Measurements from ENCODE around the gene PUDP.
A peak's percentile ranks its signal among the peaks of the same experiment; 100 is the strongest.

PUDP gene

DNA sequence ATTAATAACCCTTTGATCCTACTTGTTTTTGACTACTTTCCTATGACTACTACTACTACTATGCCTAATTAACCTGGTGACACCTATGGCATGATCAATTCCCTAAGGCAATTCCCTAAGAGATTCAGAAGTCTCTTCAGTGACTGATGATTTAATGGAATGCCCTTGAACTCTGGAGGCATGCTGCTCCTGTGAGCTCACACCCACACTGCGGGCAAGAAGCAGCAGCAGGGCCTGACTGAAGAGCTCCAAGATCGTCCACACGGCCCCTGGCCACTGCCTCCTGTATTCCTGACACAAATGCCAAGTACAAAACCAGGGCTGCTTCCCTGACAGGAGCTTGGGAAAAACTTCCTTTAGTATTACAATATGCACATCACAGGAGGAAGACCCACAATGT, 74.6 kb downstream of the PUDP start:
- no peak for DNase-seq (ENCODE audit: low read depth)

DNA sequence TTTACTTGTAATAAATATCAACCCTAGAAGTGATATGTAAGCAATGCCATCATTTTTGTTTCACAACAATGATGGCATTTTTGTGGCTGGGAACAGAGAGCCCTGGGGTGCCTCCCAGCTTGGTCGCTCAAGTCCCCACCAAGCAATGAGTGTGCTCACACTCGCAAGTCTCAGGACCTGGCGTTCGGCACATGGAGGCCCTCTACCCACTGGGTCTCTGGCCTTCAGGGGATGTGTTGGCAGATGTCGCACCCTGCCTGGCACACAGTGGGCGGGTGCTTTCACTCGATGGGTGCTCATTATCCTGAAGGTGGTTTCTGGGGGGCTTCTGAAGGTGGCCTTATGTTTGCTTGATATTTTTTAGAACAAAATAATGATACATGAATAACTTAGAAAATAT, 75.1 kb downstream of the PUDP start:
- DNase-seq (ENCODE audit: low read depth), result no peak

DNA sequence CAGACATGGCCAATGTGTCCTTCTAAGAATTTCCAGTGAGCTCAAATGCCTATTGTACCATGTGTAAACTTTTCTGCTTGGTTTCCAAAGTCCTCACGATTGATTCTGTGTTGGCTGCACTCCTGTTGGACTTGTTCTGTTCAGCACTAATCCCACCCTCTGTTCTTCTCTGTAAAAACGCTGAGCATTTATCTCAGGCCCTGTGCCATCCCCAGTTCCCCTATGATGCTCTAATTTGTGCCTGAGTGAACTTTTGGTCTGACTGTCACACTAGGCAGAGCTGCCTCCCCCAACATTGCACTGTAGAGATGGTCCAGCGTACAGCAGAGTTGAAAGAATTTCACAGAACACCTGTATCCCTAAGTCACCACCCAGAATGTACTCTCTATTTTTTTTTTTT, 76.6 kb downstream of the PUDP start:
- DNase-seq (ENCODE audit: low read depth), result no peak

DNA sequence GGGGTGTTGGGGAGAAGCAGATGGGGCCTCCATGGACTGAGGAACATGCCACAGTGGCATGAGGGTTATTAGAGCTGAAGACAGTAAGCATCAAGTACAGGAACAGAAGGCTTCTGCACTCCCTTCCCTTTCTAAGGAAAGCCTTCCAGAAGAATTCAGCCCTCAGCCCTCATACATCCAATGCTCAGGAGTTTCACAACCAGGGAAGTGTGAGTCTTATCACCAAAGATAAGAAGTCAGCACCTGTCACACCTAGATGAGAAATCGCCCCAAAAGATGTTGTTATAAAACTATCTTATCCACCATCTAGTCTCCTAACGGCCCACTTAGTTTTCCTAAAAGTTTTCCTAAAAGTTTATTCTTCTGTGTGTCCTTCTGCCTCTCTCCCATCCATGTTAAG, 78.4 kb downstream of the PUDP start:
- no peak for DNase-seq (ENCODE audit: low read depth)

DNA sequence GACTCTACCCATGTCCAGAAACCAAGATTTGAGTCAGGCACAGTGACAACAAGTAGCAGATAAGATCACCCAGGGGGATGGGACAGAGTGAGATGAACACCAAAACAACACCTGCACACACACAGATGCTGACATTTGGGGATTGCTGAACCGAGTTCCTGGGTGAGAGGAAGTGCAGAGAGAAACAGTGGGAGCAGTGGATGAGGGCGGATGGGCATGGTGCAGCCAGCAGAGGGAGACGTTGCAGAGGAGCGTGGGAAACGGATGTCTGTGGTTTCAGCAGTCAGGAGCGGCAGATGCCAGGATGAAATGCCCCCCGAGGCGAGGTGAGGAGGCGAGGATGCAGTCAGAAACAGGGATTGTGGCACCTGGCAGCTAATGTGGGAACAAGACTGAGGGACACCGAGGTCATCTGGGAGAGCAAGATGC, 79.0 kb downstream of the PUDP start:
- no peak for DNase-seq (ENCODE audit: low read depth)

DNA sequence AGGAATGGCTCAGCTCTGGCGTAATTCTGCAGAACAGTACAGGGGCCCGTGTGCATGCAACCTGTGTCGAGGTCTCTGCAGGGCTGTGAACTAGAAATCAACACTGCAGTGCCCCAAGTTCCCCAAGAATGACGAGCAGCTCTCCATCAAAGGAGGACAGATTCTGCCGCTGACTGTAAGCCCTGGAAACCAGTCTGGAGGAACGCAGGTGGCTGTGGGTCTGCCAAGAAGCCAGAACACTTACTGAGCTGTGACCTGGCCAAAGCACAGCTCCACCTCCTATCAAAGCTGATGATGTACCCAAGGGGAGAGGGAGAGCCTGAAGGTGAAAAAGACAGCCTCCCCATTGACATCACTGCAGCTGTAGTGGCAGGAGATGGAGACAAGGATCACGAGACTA, 80.7 kb downstream of the PUDP start:
- no peak for DNase-seq (ENCODE audit: low read depth)

DNA sequence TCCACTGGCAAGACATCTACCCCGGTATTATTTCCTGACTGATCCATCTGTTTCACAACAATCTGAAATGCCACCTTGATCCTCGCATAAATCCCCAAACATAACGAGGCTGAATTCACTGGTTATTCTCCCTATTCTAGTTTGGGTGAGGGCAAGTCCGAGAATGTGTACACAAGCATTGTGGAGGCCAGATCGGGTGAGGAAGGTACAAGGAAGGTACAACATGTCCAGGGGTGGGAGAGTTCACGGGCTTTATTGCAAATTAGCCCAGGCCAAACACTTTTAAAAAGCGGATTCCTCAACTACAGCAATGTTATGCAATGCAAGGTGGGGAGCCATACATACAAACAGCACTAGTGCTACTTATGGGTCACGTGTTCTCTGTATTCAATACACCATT, 82.5 kb downstream of the PUDP start:
- no peak for DNase-seq (ENCODE audit: low read depth)

DNA sequence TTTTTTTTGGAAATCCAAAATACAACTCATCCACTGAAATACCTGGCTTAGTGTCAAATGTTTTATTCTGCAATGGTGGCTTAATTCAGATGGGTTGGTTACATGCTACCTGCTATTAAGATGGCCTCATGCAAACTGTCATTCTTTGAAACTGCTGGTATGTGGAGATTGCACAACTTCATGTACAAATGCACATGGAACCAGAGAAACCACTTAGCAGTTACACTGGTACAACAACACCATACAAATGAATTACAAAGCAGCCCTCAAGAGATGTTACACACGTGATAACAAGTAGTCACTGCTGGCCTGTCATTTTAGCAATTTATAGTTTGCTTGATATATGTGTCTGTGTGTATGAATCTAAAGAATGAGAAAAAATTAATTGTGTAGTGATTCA, 85.0 kb downstream of the PUDP start:
- DNase-seq (ENCODE audit: low read depth), result no peak

DNA sequence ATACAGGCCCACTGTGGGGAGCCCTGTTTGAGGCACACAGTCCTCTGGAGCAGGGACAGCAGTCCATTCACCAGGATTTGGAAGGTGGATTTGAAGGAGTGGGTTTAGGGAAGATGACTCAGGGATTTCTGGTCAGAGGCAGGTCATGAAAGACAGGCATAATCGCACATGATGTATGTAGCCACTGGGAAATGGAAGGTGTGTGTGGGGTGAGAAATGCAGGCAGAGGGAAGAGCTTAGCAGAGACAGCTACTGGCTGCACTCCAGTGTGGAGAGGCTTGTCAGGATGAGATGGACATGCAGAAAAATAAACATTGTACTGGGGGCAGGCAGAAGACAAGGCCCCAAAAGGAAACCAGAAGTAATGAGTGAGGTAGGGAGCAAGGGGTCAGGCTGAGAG, 85.7 kb downstream of the PUDP start:
- no peak for DNase-seq (ENCODE audit: low read depth)

DNA sequence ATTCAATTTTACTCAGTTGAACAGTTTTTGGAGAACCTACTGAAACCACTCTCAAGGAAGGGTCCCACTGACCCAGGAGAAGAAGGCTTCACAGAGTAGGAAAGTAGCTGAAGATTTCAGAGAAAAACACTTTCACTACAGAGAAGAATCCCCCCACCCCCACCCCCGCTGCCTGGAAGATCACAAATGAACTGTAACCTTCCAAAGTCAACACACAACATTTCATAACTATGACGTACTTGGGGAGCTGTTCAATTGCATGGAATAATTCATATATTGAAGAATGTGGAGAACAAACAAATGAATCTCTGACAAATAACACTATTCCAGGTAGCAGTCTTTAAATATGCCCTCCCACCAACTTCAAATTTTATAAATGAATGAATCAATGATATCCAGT, 86.5 kb downstream of the PUDP start:
- no peak for DNase-seq (ENCODE audit: low read depth)

DNA sequence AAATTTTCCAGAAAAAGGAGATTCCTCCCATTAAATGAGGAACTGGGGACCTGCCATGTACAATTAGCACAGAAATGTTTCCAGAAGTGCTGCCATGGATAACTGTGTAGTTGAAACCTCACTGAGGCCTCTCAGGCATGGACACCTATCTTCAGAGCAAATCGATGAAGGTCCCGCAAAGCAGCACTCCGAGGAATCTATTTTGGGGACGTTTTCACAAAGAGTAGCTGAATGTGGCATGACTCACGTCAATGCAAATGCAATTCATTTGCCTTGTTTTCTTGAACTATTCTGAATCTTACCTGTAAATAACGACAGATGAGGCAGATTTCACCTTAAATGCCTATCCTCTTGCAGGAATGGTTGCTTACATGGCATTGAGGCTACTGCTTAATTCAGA, 87.5 kb downstream of the PUDP start:
- no peak for DNase-seq (ENCODE audit: low read depth)

DNA sequence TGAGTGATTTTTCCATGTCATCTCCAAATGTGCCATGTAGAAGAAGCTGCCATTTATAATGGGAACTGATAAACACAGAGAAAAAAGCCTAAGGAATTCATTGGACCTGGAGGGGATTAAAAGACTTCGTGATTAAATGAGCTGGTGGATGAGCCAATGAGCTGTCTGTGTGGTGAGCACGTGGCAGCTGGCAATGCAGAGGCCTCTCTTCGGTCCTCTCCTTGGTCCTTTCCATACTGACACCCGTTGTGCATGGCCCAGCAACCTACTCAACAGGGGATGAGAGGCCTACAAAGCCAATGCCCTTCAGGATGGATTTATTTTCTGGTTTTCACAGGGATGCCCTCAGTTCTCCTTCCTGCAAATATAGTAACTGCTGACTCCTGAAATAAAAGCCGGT, 88.1 kb downstream of the PUDP start:
- no peak for DNase-seq (ENCODE audit: low read depth)

DNA sequence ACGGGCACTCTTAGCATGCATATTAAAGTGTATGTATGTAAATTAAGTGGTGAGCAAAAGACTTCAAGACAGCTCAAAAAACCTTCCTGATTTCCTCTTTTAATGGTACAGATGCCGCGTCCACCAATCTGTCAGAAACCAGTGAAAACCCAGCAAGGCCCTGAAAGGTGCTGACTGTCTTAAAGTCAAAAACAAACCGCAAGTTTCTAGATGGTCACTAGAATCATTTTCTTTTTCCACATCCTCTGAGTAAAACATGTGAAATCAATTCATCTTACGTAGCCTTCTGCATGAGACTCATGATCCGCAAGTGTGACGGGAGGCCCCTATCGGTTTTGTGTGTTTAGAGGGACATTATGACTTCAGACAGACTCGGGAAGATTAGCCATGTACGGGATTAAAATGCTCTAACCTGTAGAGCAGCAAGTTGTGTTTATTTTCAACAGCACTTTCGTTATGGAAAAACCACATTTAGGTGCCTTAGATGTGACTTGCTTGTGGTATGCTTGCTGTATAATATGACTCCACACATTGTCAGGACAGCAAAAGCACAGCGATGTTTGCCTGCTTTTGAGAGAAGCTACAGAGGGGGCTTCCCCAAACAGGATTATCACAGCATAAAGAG, 88.6 kb downstream of the PUDP start:
- no peak for DNase-seq (ENCODE audit: low read depth)

DNA sequence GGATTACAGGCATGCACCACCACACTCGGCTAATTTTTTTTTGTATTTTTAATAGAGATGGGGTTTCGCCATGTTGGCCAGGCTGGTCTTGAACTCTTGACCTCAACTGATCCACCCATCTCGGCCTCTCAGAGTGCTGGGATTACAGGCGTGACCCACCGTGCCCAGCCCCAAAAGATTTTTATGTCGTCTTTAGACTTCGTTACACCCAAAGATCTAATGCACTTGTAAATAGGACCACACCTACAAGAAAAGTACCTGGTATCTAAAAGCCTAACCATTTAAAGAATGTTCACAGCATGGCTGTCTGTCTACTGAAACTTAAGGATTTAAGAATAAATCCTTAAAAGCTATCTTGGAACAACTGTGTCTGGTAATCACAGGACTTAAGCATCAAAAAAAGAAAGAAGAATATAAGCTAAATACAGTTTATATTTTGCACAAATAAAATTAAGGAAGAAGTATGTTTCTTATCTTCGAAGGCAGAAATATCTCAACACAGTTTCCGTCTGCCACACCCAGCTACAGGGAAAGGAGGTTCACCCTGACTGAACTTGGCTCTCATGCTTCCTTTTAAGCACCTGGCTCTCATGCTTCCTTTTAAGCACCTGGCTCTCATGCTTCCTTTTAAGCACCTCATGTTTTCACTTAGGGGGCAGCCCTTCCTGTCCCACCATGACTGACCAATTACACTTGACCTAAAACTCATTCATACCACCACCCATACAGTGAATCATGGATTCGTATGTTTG, 92.4 kb downstream of the PUDP start:
- DNase-seq (ENCODE audit: low read depth), result no peak

DNA sequence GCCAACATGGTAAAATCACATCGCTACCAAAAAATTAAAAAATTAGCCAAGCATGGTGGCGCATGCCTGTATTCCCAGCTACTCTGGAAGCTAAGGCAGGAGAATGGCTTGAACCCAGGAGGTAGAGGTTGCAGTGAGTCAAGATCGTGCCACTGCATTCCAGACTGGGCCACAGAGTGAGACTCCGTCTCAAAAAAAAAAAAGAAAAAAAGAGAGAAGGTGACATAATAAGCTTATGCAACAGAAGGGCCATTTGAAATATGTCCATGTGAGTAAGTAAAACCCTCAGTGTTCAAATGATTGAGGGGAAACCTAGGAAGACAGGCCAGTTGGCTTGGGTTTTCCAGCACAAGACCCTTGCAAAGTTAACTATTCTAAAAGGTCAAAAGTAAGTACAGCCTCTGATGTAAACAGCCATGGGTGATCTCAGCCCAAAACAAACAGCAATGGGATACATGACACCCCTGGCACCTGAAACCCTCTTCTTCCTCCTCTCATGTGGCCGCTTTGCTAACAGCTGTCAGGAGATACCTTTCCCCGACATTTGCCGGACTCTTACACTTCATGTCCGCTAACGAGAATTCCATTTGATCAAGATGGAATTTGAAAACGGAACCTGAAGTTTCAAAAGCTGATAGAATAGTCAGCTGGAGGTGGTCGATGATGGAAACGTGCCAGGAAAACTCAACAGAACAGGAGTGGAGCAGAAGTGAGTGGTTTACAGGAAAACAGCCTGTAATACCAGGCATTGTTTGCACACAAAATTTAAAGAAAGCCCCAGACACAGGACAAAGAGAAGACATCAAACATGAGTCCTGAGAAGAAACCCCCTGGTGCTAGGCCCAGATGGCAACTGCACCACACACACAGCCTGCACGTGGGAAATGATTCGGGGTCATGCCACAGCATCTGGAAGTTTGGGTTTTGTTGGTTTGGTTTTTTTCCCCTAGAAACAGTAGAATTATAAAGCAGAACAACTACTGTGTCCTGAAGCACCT, 93.4 kb downstream of the PUDP start:
- DNase-seq (ENCODE audit: low read depth), result no peak

DNA sequence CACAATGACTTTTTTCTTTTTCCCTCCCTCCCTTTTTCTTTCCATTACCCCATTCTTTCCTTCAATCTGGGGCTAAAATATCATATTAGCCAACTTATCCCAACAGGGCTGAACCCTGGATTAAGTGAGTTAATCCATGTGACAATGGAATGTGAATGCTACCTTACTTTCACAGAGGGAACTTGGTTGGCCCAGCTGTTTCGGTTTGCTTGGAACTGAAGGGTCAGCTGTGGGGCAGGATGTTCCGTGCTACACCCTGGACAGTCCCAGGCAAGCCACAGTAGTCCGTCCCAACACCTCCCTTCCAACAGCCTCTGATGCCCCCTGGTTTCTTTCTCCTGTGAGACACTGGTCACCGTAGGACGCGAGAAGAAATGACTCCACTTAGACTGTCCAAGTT, 95.4 kb downstream of the PUDP start:
- DNase-seq (ENCODE audit: low read depth), result no peak

DNA sequence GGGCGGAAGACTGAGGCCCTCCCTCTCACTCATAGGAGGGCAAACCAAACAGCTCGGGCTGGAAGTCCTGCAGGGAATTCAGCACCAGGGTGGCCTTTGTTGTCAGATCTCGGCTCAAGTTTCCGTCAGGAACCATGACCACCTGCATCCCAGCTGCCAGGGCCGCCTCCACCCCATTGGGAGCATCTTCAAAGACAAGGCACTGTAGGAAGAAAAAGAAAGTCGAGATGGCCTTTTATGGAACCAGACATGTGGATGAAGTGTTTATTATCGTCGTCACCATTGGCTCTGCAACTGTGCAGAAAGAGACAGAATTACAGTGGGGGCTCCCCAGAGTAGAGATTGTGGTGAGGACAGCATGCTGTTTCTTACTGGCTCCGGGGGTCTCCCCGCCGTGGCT, 97.7 kb downstream of the PUDP start:
- DNase-seq (ENCODE audit: low read depth), result no peak

DNA sequence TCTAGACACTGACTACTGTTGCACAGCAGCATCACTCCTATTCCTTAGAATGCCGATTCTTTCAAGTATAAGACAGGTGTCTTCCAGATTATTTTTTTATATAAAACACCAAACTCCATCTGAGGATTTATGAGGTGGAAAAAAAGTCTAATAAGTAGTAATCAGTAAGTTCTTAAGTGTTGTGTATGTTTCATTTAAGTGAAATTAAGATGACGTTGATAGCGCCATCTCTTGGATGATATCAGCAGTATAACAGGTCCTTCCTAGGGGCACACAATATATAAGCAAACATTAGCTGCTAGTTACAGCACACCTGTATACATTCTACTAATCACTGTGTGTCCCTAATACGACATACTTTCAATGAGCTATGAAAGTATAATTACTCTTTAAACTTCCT, 100.0 kb downstream of the PUDP start:
- no peak for DNase-seq (ENCODE audit: low read depth)

DNA sequence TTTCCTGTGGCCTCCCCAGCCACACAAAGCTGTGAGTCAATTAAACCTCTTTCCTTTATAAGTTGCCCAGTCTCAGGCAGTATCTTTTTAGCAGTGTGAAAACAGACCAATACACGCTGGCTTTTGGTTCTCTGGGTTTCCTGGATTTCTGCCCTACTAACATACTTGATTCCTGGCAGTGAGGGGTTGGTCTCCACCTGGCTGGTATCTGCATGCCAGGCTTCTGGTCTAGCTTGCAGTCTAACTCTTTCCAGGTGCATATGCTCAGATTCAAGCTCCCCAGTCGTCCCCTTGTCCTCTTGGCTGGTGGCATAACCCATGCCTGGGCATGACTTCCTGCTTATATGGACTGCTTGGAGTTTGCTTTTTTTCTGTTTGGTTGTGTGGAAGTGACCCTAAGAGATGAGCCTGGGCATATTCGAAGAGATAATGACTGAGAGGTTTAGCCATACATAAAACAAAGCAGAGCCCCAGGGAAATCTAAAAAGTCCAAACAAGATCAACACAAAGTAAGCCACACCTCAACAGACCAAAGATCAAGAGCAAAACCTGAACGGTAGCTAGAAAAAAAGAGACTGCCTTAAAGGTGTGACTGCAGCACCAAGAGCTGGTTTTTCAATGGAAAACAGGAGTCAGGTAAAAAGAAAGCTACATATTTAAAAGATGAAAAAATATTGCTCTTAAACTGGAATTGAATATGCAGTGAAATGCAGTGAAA, 102.6 kb downstream of the PUDP start:
- DNase-seq (ENCODE audit: low read depth), result no peak

DNA sequence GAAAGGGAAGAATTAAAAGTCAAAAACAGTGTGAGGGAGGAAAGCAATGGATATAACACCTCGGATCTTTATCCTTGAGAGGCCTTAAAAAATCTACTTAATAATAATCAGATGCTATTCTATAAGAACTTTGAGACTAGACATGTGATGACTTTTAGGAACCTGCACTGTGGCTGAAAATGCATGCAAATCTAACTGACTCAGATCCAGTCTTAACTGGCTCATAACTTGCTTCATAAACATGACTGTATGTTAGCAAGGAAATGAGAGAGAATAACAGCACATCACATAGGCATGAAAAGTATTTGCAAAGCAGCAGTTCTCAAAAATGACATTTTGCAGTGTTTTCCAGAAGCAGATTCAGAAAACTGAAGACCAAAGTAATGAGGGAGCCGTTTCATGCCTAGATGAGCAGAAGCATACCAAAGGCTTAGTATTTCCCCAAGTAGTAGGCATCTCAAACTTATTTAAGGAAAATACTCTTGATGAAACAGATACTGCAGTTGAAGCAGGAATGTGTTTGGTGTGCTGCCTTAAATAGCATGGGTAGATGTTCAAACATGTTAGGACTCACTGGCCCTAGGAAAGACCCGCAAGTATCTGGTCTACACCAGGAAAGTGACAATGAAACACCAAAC, 104.0 kb downstream of the PUDP start:
- peak; percentile 31 for DNase-seq (ENCODE audit: low read depth)

DNA sequence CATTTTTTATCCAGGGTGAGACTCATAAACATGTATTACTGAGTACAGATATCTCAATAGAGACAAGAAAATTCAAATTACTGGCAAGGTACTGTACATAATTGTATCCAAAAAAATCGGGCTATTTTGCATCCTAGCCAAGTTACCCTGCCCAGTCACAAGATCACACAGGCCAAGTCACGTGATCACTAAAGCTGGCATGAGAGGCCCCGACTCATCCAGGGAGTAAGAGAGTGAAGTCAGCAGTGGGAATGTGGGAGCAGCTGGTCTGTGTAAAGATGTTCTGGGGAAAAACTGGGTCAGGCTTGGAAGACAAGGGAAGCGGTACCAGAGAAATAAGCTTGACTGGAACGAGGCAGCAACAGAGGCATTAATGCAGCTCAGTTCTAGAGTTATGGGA, 119.7 kb downstream of the PUDP start:
- no peak for DNase-seq (ENCODE audit: low read depth)

DNA sequence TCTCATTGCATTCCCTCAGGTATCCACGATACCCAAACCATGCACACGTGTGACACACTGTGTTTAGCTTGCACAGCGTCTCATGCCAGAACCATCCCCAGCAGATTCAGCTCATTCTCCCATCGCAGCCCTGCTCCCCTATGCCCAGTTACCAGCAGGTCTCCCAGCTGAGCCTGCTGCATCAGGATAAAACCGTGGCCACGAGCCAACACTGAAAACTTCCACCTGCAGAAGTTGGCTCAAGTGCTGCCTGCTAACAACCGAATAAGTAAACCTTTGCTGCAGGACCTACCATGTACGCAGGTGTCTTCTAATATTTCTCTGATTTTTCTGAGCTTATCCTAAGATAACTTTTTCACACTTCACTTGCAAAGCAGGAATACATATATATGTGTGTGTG, 120.9 kb downstream of the PUDP start:
- no peak for DNase-seq (ENCODE audit: low read depth)

Data from non-pigmented ciliary epithelial cell (primary cell).